ENCODE measurements around the gene GALNT13.

The GALNT13 gene

GRCh38 chr2:154495455-154495868 is 623.7 kb downstream of the GALNT13 start:
- DNase-seq, result no peak

GRCh38 chr2:154497019-154497418 is 625.3 kb downstream of the GALNT13 start:
- no peak for DNase-seq

Data from activated CD4-positive, alpha-beta T cell treated with anti-CD3 and anti-CD28 coated beads, Interleukin-2, amount 50 U/mL, for 4 hours (primary cell).